Measurements from ENCODE around the gene PCGF6.

- TF ChIP-seq EZH2 (IDR thresholded peaks at IDR 0.05; ENCODE audit: insufficient read depth, poor library complexity, severe bottlenecking) (no peak), EZH2phosphoT487 (IDR thresholded peaks at IDR 0.05; ENCODE audit: insufficient read depth, low read depth) (no peak)
Measured at GRCh38 chr10:103281753-103282152, 69.2 kb downstream of the PCGF6 start.
